Activated gamma-delta T cell treated with Interleukin-2 at 50 U/mL for 16 hours (primary cell): ENCODE data around the gene CDKL1.
"Not testable (repeated sequence)": the region's sequence is repeated elsewhere in the genome, so short reads cannot be mapped to it uniquely, and the experiment has no call there.

Source experiments
- DNase-seq: peaks from one replicate; pipeline ENCODE4 v3.0.0-alpha.2; 2020

CDKL1 gene

DNA sequence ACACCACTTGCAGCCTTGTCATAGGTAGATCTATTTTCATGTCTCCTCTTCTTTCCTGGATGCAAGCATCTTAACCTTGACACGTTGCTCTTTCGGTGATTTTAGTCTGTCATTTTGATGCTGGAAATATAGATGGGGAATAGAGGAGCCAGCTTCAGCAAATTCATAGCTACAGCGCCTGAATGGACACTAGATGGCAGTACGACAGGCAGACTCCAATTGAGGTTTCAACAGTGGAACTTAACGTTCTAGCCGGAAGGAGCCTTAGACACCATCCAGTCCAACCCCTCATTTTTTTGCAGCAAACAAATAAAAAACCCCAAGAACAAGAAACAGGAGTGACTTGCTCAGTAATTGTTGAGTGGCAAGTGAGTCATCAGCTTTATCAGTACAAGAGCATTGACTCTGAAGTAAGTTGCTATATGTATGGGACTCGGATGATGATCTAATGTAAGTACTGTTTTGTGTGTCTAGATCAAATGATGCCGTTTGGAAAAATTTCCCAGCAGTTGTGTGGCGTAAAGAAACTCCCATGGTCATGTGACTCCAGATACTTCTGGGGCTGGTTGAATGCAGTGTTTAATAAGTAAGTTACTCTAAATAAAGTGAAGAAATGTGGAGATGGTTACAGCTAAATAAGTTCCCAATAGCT is 75.5 kb downstream of the CDKL1 start:
- peak; percentile 70 for DNase-seq

DNA sequence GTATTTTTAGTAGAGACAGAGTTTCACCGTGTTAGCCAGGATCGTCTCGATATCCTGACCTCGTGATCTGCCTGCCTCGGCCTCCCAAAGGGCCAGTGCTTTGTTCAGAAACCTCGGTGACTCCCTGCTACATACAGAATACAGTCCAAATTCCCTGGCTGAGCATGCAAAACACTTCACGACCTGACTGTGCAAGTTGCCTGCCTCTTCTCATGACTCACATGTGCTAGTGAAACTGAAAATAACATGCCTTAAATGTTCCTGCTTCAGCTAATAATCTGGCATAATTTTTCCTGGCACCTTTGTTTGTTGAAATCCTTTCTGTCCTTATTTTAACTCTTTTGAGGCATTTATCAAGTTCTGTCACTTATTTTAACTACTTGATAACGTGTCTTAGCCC is 76.4 kb downstream of the CDKL1 start:
- DNase-seq = no peak

DNA sequence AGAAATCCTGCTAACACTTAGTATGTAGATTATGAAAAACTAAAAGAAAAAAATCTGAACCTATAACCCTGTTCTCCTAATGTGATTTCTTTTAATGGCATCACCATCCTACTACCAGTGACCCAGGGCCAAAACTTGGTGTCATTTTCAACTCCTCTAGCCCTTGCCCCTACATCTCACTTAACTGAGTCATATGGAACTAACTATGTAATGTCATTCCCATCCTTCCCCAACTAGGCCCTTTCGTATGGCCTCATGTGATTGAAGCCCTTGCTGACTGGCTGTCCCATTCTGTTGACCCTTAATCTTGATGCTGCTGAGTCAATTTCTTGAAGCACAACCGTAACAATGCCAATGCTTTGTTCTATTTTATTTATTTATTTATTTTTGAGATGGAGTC is 77.0 kb downstream of the CDKL1 start:
- no peak for DNase-seq

DNA sequence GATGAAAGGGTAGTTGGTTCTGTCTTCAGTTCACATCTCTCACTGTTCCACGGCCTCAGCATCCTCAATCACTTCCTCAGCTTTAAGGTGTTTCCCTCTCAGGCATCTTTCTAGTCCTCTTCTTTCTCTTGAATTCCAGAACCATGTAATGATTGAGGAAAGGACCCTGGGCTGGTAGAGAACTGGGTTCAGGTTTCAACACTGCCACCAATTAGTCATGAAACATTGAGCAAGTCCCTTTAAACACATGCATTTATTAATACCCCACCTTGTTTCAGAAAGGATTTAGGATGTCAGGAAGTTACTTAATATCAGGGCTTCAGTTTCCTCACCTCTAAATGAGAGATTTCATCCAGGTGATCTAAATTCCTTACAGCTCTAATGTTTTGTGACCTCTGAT is 77.4 kb downstream of the CDKL1 start:
- no peak for DNase-seq

DNA sequence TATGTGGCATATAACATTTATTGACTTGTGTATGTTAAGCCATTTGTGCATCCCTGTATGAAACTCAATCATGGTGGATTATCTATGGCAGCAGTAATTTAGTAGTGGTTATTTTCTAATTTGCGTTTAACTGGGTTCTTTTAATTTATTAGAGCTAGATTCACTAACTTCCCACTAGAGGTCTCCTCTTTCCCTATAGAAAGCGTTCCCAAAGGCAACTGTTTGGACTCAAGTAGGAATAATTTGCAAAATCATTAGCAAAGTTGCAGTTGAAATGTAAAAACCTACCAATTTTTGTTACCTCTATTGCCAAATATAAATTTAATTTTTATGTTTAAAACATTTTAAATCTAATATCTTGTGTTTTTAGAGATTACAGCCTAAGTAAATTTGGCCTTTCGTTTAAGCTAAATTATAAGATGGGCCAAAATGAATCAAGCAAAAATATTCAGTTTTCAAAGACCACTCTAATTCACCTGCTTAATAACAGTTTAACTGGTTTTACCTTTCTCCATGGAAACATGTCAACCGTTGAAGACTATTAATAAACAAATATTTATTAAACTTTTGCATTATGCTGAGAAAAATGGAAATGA is 78.6 kb downstream of the CDKL1 start:
- DNase-seq = no peak

DNA sequence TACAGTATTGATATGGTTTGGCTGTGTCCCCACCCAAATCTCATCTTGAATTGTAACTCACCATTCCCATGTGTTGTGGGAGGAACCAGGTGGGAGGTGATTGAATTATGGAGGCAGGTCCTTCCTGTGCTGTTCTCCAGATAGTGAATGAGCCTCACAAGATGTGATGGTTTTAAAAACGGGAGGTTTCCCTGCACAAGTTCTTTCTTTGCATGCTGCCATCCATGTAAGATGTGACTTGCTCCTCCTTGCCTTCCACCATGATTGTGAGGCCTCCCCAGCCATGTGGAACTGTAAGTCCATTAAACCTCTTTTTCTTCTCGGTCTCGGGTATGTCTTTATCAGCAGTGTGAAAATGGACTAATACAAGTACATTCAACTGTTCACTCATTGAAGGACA is 82.6 kb downstream of the CDKL1 start:
- not testable (repeated sequence) for DNase-seq

DNA sequence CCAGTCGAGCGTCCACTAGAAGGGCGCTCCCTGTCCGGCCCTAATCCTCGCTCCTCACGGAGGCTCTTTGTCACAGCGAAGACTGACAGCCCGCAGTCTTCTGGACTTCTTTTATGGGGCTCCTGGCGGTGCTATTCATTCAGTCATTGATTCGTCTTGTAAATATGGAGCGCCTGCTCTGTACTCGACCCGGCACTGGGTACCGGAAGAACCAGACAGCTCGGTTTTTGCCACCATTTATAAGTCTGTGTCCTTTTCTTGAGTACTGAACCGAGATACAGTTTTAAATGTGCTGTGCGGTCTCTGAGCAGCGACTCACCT is 84.0 kb downstream of the CDKL1 start:
- no peak for DNase-seq

DNA sequence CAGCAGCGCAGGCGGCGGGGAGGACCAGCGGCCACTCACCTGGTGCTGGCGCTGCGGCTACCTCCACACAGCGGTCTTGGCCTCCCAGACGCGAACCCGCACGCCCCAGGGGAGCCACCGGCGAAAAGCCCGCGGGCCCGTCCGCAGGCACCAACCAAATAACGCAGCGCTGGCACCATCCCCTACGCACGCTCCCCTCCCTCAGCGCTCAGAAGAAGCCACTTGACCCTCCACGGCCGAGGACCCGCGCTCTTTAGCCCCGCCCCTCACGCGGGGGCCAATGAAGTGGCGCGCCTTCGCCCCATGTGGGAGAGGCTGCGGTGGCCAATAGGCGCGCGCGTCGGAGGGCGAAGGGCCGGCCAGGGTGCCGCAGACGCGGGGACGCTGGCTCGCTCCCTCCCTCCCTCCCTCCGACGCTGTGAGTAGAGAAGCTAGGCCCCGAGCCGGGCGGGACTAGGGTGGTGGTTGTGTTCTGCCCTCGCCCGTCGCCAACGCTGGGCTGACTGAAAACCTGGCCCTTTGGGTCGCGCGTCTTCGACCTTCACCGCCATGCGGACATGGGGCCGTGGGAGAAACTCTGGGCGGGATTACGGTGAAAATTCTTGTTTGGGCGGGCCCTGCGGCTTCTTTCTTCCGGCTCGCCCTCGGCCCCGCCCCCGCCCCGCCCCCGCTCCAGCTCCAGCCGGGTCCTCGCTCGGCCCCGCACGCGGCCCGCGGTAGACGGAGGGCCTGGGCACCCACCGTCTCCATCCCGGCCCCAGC is 84.5 kb downstream of the CDKL1 start, which contains the start of the genes DMAC2L and L2HGDH:
Gene DMAC2L, plus strand, starts transcription at position 353 of the 762 bp plus-strand sequence. CDS start 9,164 bp downstream, outside the sequence.
Gene L2HGDH, minus strand, starts transcription at position 258 of the 762 bp plus-strand sequence. Its CDS starts 79 bp downstream, at position 179.
- DNase-seq = peak; percentile 86

DNA sequence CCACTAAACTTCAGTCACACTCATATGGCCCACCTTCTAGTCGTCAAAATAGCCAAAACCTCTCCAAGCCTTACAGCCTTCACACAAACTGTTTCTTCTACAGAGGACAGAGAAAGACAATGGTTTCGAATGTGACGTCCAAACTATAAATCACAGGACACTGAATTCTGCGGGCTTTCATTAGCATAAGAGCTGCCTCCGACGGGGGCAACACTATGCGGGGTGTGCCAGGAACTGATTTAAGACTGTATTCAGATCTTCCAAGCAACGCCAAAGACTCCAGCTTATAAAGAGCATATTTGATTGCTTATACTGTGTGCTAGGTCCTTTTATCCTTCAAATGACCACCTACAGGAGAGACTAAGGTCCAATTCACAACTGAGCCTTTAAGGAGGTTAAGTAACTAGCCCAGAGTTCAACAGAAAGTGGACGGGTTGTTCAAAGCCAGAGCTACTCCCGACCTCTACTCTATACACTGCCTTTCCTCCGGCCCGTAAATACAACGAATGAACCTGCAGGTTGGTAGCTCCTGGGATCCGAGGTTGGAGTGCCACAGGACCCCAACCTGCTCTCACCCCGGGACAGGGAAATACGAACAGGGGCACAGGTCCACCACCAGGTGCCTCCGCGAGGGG is 85.2 kb downstream of the CDKL1 start:
- DNase-seq = no peak

DNA sequence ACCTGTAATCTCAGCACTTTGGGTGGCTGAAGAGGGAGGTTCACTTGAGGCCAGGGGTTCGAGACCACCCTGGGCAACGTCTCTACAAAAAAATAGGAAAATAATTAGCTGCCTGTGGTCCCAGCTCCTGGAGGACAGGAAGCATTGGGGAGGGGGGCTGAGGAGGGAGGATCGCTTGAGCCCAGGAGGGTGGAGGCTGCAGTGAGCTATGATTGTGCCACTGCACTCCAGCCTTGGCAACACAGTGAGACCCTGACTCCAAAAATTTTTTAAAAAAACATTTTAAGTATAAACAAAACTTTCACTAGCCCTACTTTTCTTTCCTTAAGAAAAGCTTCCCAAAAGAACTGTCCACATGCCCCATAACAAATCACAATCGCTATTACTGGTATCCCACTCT is 86.2 kb downstream of the CDKL1 start:
- DNase-seq = no peak

DNA sequence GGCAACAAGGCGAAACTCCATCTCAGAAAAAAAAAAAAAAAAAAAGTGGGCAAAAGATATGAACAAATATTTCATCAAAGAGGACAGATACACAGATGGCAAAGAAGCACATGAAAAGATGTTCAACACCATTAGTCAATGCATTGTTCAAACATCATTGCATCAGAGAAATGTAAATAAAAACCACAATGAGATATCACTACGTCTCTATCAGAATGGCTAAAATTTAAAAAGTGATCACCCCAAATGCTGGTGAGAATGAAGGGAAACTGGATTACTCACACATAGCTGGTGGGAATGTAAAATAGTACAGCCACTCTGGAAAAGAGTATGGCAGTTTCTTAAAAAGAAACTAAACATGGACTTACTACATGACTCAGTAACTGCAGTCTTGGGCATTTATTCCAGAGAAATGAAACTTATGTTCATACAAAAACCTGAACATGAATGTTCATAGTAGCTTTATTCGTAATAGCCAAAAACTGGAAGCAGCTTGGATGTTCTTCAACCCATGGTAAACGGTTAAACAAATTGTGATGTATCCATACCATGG is 88.2 kb downstream of the CDKL1 start:
- DNase-seq = no peak

DNA sequence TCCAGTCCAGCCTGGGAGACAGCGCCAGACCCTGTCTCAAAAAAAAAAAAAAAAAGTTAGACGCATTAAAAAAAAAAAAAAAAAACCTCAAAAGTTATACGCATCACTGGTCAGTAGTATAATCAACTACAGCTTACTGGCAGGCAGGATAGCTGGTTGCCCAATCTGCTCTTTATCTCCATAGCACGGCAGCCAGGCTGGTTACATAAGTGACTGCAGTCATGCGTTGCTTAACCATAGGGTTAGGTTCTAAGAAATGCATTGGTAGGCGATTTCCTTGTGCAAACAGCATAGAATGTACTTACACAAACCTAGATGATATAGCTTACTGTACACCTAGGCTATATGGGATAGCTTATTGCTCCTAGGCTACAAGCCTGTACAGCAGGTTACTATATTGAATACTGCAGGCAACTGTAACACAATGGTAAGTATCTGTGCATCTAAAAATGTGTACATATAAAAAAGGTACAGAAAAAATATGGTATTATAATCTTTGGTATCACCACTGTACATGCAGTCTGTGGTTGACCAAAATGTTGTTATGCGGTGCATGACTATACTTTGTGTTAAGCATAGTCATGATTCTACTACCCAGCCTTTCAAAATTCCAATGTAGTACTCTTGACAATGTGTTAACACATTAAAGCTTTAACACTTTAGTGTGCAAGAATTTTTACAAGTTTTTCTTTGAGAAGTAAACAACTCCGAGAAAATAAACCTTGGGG is 92.8 kb downstream of the CDKL1 start:
- no peak for DNase-seq

DNA sequence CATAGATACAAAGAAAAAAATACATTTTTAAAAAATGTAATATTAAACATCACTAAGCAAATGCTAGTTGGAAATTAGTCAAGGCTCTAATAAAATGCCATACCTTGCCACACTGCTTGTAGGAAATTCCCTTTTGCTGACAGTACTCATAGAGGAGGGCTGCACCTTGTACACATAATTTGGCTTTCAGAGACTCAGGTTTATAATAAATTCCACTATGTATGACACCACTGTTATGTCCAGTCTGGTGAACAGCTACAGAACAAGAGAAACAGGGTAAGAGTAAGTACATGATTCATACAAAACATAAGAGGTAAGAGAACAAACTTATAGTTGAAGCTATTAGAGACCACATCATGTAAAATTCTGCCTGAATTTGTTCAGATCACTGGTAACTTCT is 94.8 kb downstream of the CDKL1 start:
- DNase-seq = no peak

DNA sequence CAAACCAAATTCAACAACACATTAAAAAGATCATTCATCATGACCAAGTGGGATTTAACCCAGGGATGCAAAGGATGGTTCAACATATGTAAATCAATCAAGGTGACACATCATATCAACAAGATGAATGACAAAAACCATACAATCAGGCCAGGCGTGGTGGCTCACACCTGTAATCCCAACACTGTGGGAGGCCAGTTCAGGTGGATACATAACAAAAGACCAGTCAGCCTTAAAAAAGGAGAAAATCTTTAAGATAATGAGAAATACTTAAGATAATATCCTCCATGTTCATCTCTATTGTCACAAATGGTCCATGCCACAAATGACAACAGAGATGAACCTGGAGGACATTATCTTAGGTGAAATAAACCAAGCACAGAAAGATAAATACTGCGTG is 97.1 kb downstream of the CDKL1 start:
- no peak for DNase-seq

DNA sequence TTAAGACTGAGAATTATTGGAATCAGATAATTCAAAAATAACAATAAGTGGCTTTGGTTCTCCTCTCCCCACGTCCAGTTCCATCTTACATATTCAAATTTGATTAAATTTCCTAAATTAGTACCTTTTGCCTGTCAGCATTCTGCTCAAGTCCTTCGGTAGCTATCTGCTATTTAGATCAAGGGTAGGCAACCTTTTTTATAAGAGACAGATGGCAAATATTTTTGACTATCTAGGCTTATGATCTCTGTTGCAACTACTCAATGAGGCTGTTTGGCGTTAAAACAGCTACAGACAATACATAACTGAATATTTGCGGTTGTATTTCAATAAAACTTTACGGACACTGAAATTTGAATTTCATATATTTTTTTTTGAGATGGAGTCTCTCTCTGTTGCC is 106.4 kb downstream of the CDKL1 start:
- DNase-seq = no peak

DNA sequence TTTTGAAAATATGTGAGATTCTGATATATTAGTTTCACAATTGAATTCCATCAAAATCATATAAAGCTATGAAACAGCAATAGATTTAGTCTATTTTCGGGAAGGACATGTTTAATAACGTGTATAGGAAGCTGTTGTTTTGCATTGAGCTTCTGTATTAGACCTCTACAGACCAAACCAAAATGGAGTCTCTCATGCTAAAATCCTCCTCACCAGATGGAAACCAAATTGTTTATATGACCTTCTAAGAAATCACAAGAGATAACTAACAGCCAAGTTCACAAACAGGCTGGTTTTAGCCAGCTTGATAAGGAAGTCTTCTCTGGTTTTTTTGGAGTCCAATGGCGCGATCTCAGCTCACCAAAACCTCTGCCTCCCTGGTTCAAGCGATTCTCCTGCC is 108.5 kb downstream of the CDKL1 start:
- no peak for DNase-seq

DNA sequence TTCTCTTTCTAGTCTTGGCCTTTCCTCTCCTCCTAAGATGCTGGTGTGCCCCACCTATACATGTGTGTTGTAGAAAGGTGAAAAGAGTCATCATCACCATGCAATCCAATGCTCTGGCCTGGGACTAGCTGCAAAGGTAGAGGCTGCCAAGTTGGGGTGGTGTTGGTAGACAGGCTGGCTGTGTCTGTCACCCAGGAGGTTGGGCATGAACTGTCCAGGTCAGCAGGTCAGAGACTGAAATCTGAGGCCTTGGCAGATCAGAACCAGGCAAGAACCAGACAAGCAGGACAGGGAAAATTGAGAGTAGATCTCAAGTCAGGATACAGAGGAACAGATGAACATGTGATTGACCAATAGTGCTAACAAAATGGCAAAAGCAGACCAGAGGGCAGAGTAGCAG is 110.8 kb downstream of the CDKL1 start:
- DNase-seq = no peak
